Measurements from ENCODE around the gene GJD2. TPM values are rescaled to one million over a fixed set of nuclear protein-coding genes. Genes with fewer than 3 reads are reported as not detected.

Gene GJD2
- total and polyA plus RNA-seq, 4 donors: 1.8 to 16.6 (median 8.1) TPM

- no peak overlapping the region for H3K4me3 ChIP-seq (ENCODE audit: low read depth, low read length)
- H3K27me3 ChIP-seq (ENCODE audit: control insufficient read depth, insufficient read depth, low read length): no peaks in the 10 kb centered on the region
- H3K4me1 ChIP-seq (ENCODE audit: control insufficient read depth, insufficient read depth, low read length): peaks cover 8% of the 10 kb centered on the region
- no peak overlapping the region for H3K27ac ChIP-seq (ENCODE audit: low read depth, low read length)
- no peaks in the 10 kb centered on the region for H3K36me3 ChIP-seq (ENCODE audit: control insufficient read depth, insufficient read depth, low read length)
- 0% methylated on average over 1 of the region's 7 CpGs for WGBS (ENCODE audit: insufficient coverage)
- no peak for DNase-seq (ENCODE audit: low read depth in 4 of 6, low spot score in 6 of 6)
- no peaks in the 10 kb centered on the region for H3K9me3 ChIP-seq (ENCODE audit: control insufficient read depth, insufficient read depth, low read length)
These were observed 33.5 kb downstream of the GJD2 start for GRCh38 chr15:34721157-34721801.

GRCh38 chr15:34719695-34720094, 35.1 kb downstream of the GJD2 start:
- no peak overlapping the region for H3K27ac ChIP-seq (ENCODE audit: low read depth, low read length)
- WGBS (ENCODE audit: insufficient coverage): 100% methylated on average over 1 of the region's 2 CpGs
- H3K4me1 ChIP-seq (ENCODE audit: control insufficient read depth, insufficient read depth, low read length): peaks cover 8% of the 10 kb centered on the region
- H3K4me3 ChIP-seq (ENCODE audit: low read depth, low read length): no peak overlapping the region
- H3K9me3 ChIP-seq (ENCODE audit: control insufficient read depth, insufficient read depth, low read length): no peaks in the 10 kb centered on the region
- DNase-seq (ENCODE audit: low read depth in 4 of 6, low spot score in 6 of 6): no peak
- no peaks in the 10 kb centered on the region for H3K27me3 ChIP-seq (ENCODE audit: control insufficient read depth, insufficient read depth, low read length)
- H3K36me3 ChIP-seq (ENCODE audit: control insufficient read depth, insufficient read depth, low read length): no peaks in the 10 kb centered on the region

GRCh38 chr15:34718681-34719665, 35.8 kb downstream of the GJD2 start:
- no CpG with 5 or more reads among the region's 1 CpG for WGBS (ENCODE audit: insufficient coverage)
- Histone ChIP-seq H3K4me1 (ENCODE audit: control insufficient read depth, insufficient read depth, low read length) (peaks cover 8% of the 10 kb centered on the region), H3K4me3 (ENCODE audit: low read depth, low read length) (no peak overlapping the region), H3K36me3 (ENCODE audit: control insufficient read depth, insufficient read depth, low read length) (no peaks in the 10 kb centered on the region), H3K27me3 (ENCODE audit: control insufficient read depth, insufficient read depth, low read length) (no peaks in the 10 kb centered on the region), H3K27ac (ENCODE audit: low read depth, low read length) (no peak overlapping the region), H3K9me3 (ENCODE audit: control insufficient read depth, insufficient read depth, low read length) (no peaks in the 10 kb centered on the region)
- DNase-seq (ENCODE audit: low read depth in 4 of 6, low spot score in 6 of 6): peak in 2 of 6 donors; percentile 25 to 45

GRCh38 chr15:34717729-34718128, 37.1 kb downstream of the GJD2 start:
- Histone ChIP-seq H3K27me3 (ENCODE audit: control insufficient read depth, insufficient read depth, low read length) (no peaks in the 10 kb centered on the region), H3K4me1 (ENCODE audit: control insufficient read depth, insufficient read depth, low read length) (peaks cover 8% of the 10 kb centered on the region), H3K27ac (ENCODE audit: low read depth, low read length) (no peak overlapping the region), H3K36me3 (ENCODE audit: control insufficient read depth, insufficient read depth, low read length) (no peaks in the 10 kb centered on the region), H3K4me3 (ENCODE audit: low read depth, low read length) (no peak overlapping the region), H3K9me3 (ENCODE audit: control insufficient read depth, insufficient read depth, low read length) (no peaks in the 10 kb centered on the region)
- WGBS (ENCODE audit: insufficient coverage): no CpG with 5 or more reads among the region's 2 CpGs
- DNase-seq (ENCODE audit: low read depth in 4 of 6, low spot score in 6 of 6): no peak

- Histone ChIP-seq H3K4me3 (ENCODE audit: low read depth, low read length) (no peak overlapping the region), H3K4me1 (ENCODE audit: control insufficient read depth, insufficient read depth, low read length) (no peaks in the 10 kb centered on the region), H3K27ac (ENCODE audit: low read depth, low read length) (no peak overlapping the region), H3K9me3 (ENCODE audit: control insufficient read depth, insufficient read depth, low read length) (no peaks in the 10 kb centered on the region), H3K36me3 (ENCODE audit: control insufficient read depth, insufficient read depth, low read length) (no peaks in the 10 kb centered on the region), H3K27me3 (ENCODE audit: control insufficient read depth, insufficient read depth, low read length) (no peaks in the 10 kb centered on the region)
- 83% methylated on average over 8 of the region's 9 CpGs for WGBS (ENCODE audit: insufficient coverage)
- DNase-seq (ENCODE audit: low read depth in 4 of 6, low spot score in 6 of 6): no peak
These were observed 38.7 kb downstream of the GJD2 start for GRCh38 chr15:34716111-34716510.

GRCh38 chr15:34714476-34715121, 40.2 kb downstream of the GJD2 start:
- no peaks in the 10 kb centered on the region for H3K4me1 ChIP-seq (ENCODE audit: control insufficient read depth, insufficient read depth, low read length)
- no peak for DNase-seq (ENCODE audit: low read depth in 4 of 6, low spot score in 6 of 6)
- H3K4me3 ChIP-seq (ENCODE audit: low read depth, low read length): no peak overlapping the region
- H3K27me3 ChIP-seq (ENCODE audit: control insufficient read depth, insufficient read depth, low read length): no peaks in the 10 kb centered on the region
- 78% methylated on average over 4 of the region's 5 CpGs for WGBS (ENCODE audit: insufficient coverage)
- no peaks in the 10 kb centered on the region for H3K9me3 ChIP-seq (ENCODE audit: control insufficient read depth, insufficient read depth, low read length)
- H3K27ac ChIP-seq (ENCODE audit: low read depth, low read length): no peak overlapping the region
- H3K36me3 ChIP-seq (ENCODE audit: control insufficient read depth, insufficient read depth, low read length): no peaks in the 10 kb centered on the region

- H3K9me3 ChIP-seq (ENCODE audit: control insufficient read depth, insufficient read depth, low read length): no peaks in the 10 kb centered on the region
- peak in 1 of 6 donors; percentile 53 for DNase-seq (ENCODE audit: low read depth in 4 of 6, low spot score in 6 of 6)
- no peaks in the 10 kb centered on the region for H3K4me1 ChIP-seq (ENCODE audit: control insufficient read depth, insufficient read depth, low read length)
- WGBS (ENCODE audit: insufficient coverage): 67% methylated on average over 1 of the region's 1 CpG
- H3K27me3 ChIP-seq (ENCODE audit: control insufficient read depth, insufficient read depth, low read length): no peaks in the 10 kb centered on the region
- no peaks in the 10 kb centered on the region for H3K36me3 ChIP-seq (ENCODE audit: control insufficient read depth, insufficient read depth, low read length)
- H3K27ac ChIP-seq (ENCODE audit: low read depth, low read length): no peak overlapping the region
- H3K4me3 ChIP-seq (ENCODE audit: low read depth, low read length): no peak overlapping the region
These were observed 41.2 kb downstream of the GJD2 start for GRCh38 chr15:34713635-34714034.

- H3K36me3 ChIP-seq (ENCODE audit: control insufficient read depth, insufficient read depth, low read length): no peaks in the 10 kb centered on the region
- 81% methylated on average over 4 of the region's 7 CpGs for WGBS (ENCODE audit: insufficient coverage)
- no peak overlapping the region for H3K27ac ChIP-seq (ENCODE audit: low read depth, low read length)
- no peaks in the 10 kb centered on the region for H3K27me3 ChIP-seq (ENCODE audit: control insufficient read depth, insufficient read depth, low read length)
- no peak for DNase-seq (ENCODE audit: low read depth in 4 of 6, low spot score in 6 of 6)
- H3K4me3 ChIP-seq (ENCODE audit: low read depth, low read length): no peak overlapping the region
- no peaks in the 10 kb centered on the region for H3K4me1 ChIP-seq (ENCODE audit: control insufficient read depth, insufficient read depth, low read length)
- no peaks in the 10 kb centered on the region for H3K9me3 ChIP-seq (ENCODE audit: control insufficient read depth, insufficient read depth, low read length)
These were observed 44.9 kb downstream of the GJD2 start for GRCh38 chr15:34709866-34710265.

- DNase-seq (ENCODE audit: low read depth in 4 of 6, low spot score in 6 of 6): peak in 5 of 6 donors; percentile 57 to 96 (median 66)
These were observed 46.4 kb downstream of the GJD2 start for GRCh38 chr15:34708422-34708821.

More at GRCh38 chr15:34708422-34708821, 46.4 kb downstream of the GJD2 start:
- Histone ChIP-seq H3K4me1 (ENCODE audit: control insufficient read depth, insufficient read depth, low read length) (no peaks in the 10 kb centered on the region), H3K4me3 (ENCODE audit: low read depth, low read length) (no peak overlapping the region), H3K27ac (ENCODE audit: low read depth, low read length) (no peak overlapping the region), H3K9me3 (ENCODE audit: control insufficient read depth, insufficient read depth, low read length) (no peaks in the 10 kb centered on the region), H3K36me3 (ENCODE audit: control insufficient read depth, insufficient read depth, low read length) (no peaks in the 10 kb centered on the region), H3K27me3 (ENCODE audit: control insufficient read depth, insufficient read depth, low read length) (no peaks in the 10 kb centered on the region)
- WGBS (ENCODE audit: insufficient coverage): 50% methylated on average over 4 of the region's 5 CpGs
